Neural progenitor cell (in vitro differentiated cells): ENCODE results near the gene PFDN1. TPM values are rescaled to one million over a fixed set of nuclear protein-coding genes. Genes with fewer than 3 reads are reported as not detected.

Experiments
- DNase-seq: peaks from one replicate; pipeline ENCODE4 v3.0.0-alpha.2; 2016; ENCODE audit warnings: low spot score
- H2AFZ ChIP-seq: fragments of 200-600 bp; sonication (generic); replicated peaks from 2 replicates; pipeline ENCODE4 v1.6.1; 2016; ENCODE audit warnings: antibody characterized with exemption
- H3F3A ChIP-seq: fragments of 200-600 bp; sonication (generic); 2 replicates; pipeline ENCODE4 v1.6.1; 2016; ENCODE audit warnings: antibody characterized with exemption, low read depth
- H3K27ac ChIP-seq: fragments of 200-600 bp; sonication (generic); 2 replicates; pipeline ENCODE4 v1.5.1; 2016; ENCODE audit warnings: mild to moderate bottlenecking
- H3K27me3 ChIP-seq: fragments of 200-600 bp; sonication (generic); 2 replicates; pipeline ENCODE4 v1.6.1; 2016; ENCODE audit warnings: mild to moderate bottlenecking, moderate library complexity
- H3K36me3 ChIP-seq: fragments of 200-600 bp; sonication (generic); 2 replicates; pipeline ENCODE4 v1.5.1; 2016
- H3K4me1 ChIP-seq: fragments of 200-600 bp; sonication (generic); 2 replicates; pipeline ENCODE4 v1.6.1; 2016; ENCODE audit warnings: mixed run types
- H3K4me2 ChIP-seq: fragments of 200-600 bp; sonication (generic); 2 replicates; pipeline ENCODE4 v1.6.1; 2016
- H3K4me3 ChIP-seq: fragments of 200-600 bp; sonication (generic); 2 replicates; pipeline ENCODE4 v1.5.1; 2016
- H3K79me2 ChIP-seq: fragments of 200-600 bp; sonication (generic); 2 replicates; pipeline ENCODE4 v1.6.1; 2016; ENCODE audit warnings: low read depth
- H3K9ac ChIP-seq: fragments of 200-600 bp; sonication (generic); 2 replicates; pipeline ENCODE4 v1.6.1; 2016
- H3K9me3 ChIP-seq: fragments of 200-600 bp; sonication (generic); 2 replicates; pipeline ENCODE4 v1.5.1; 2016; ENCODE audit warnings: low read depth
- H4K20me1 ChIP-seq: fragments of 200-600 bp; sonication (generic); 2 replicates; pipeline ENCODE4 v1.6.1; 2016; ENCODE audit warnings: low read depth
- H3K27ac Mint-ChIP-seq: 3 replicates; pipeline ENCODE4 v1.8.0; 2021; ENCODE audit warnings: mixed read lengths
- H3K27me3 Mint-ChIP-seq: 2 replicates; pipeline ENCODE4 v1.8.0; 2022; ENCODE audit warnings: low read depth, mild to moderate bottlenecking, inconsistent platforms, moderate library complexity, mixed read lengths; ENCODE audit not compliant: insufficient read depth
- H3K36me3 Mint-ChIP-seq: 3 replicates; pipeline ENCODE4 v1.8.0; 2021; ENCODE audit warnings: mixed read lengths
- H3K4me1 Mint-ChIP-seq: 3 replicates; pipeline ENCODE4 v1.8.0; 2021; ENCODE audit warnings: mixed read lengths
- H3K4me3 Mint-ChIP-seq: 3 replicates; pipeline ENCODE4 v1.8.0; 2021; ENCODE audit warnings: mild to moderate bottlenecking, moderate library complexity, mixed read lengths
- H3K9me3 Mint-ChIP-seq: 3 replicates; pipeline ENCODE4 v1.8.0; 2020; ENCODE audit warnings: mixed read lengths
- CTCF ChIP-seq: fragments of 200-600 bp; sonication (generic); IDR thresholded peaks from 2 replicates; pipeline ENCODE4 v1.5.1; 2017; ENCODE audit warnings: antibody characterized with exemption, mild to moderate bottlenecking
- EZH2 ChIP-seq: fragments of 200-600 bp; sonication (generic); IDR thresholded peaks from 2 replicates; pipeline ENCODE4 v1.6.1; 2017; ENCODE audit warnings: antibody characterized with exemption, mild to moderate bottlenecking, moderate library complexity
- EZH2phosphoT487 ChIP-seq: fragments of 200-600 bp; sonication (generic); IDR thresholded peaks from 2 replicates; pipeline ENCODE4 v1.6.1; 2017; ENCODE audit warnings: antibody characterized with exemption
- total RNA-seq: library from RNA; depleted of rRNA; stranded (reverse); fragments of >200 nt; gene quantifications from 2 replicates; pipeline ENCODE4 v1.2.3, GENCODE V29; 2015; ENCODE audit warnings: low replicate concordance

PFDN1 gene
- total RNA-seq, 1 donor from 2014 or later, result 79.8 TPM

GRCh38 chr5:140260089-140260656, 42.7 kb downstream of the PFDN1 start:
- peaks cover 23% of the 10 kb centered on the region for H4K20me1 ChIP-seq
- H3K27ac ChIP-seq, result no peak overlapping the region
- no peak for TF ChIP-seq EZH2phosphoT487
- TF ChIP-seq EZH2, result no peak
- no peak for TF ChIP-seq CTCF
- H3K36me3 ChIP-seq, result no peaks in the 10 kb centered on the region
- H3K9me3 Mint-ChIP-seq, result no peaks in the 10 kb centered on the region
- peaks cover 25% of the 10 kb centered on the region for H3K36me3 Mint-ChIP-seq
- no peak overlapping the region for H2AFZ ChIP-seq
- H3K4me1 Mint-ChIP-seq, result peaks cover 7% of the 10 kb centered on the region
- H3K79me2 ChIP-seq, result peaks cover 59% of the 10 kb centered on the region
- no peaks in the 10 kb centered on the region for H3K9me3 ChIP-seq
- no peak overlapping the region for H3K4me2 ChIP-seq
- no peaks in the 10 kb centered on the region for H3K4me1 ChIP-seq
- no peak overlapping the region for H3K27ac Mint-ChIP-seq
- peaks cover 4% of the 10 kb centered on the region for H3F3A ChIP-seq
- no peak for DNase-seq
- H3K27me3 ChIP-seq, result no peaks in the 10 kb centered on the region
- no peak overlapping the region for H3K4me3 Mint-ChIP-seq
- H3K9ac ChIP-seq, result no peak overlapping the region
- peaks cover 2% of the 10 kb centered on the region for H3K27me3 Mint-ChIP-seq
- H3K4me3 ChIP-seq, result no peak overlapping the region

- H3K9me3 ChIP-seq, result no peaks in the 10 kb centered on the region
- TF ChIP-seq EZH2phosphoT487 (no peak), EZH2 (no peak), CTCF (no peak)
- H3K27ac ChIP-seq, result no peak overlapping the region
- H4K20me1 ChIP-seq, result peaks cover 29% of the 10 kb centered on the region
- Mint-ChIP-seq H3K4me3 (no peak overlapping the region), H3K4me1 (peaks cover 7% of the 10 kb centered on the region), H3K9me3 (no peaks in the 10 kb centered on the region), H3K27ac (no peak overlapping the region), H3K36me3 (peaks cover 25% of the 10 kb centered on the region), H3K27me3 (peaks cover 2% of the 10 kb centered on the region)
- peaks cover 59% of the 10 kb centered on the region for H3K79me2 ChIP-seq
- no peak overlapping the region for H3K4me3 ChIP-seq
- H2AFZ ChIP-seq, result no peak overlapping the region
- no peak for DNase-seq
- H3K4me1 ChIP-seq, result no peaks in the 10 kb centered on the region
- H3K27me3 ChIP-seq, result no peaks in the 10 kb centered on the region
- peaks cover 4% of the 10 kb centered on the region for H3F3A ChIP-seq
- no peak overlapping the region for H3K9ac ChIP-seq
- H3K36me3 ChIP-seq, result no peaks in the 10 kb centered on the region
- no peak overlapping the region for H3K4me2 ChIP-seq
Observed at GRCh38 chr5:140259500-140259899, 43.4 kb downstream of the PFDN1 start.

- no peak overlapping the region for H3K27ac ChIP-seq
- H3K4me2 ChIP-seq, result no peak overlapping the region
- H3K4me3 Mint-ChIP-seq, result no peak overlapping the region
Observed at GRCh38 chr5:140258873-140259272, 44.0 kb downstream of the PFDN1 start.

More at GRCh38 chr5:140258873-140259272, 44.0 kb downstream of the PFDN1 start:
- TF ChIP-seq CTCF (no peak), EZH2phosphoT487 (no peak), EZH2 (no peak)
- Histone ChIP-seq H3K9ac (no peak overlapping the region), H3F3A (peaks cover 4% of the 10 kb centered on the region), H3K79me2 (peaks cover 59% of the 10 kb centered on the region), H3K4me3 (no peak overlapping the region), H3K36me3 (no peaks in the 10 kb centered on the region), H3K4me1 (no peaks in the 10 kb centered on the region), H3K27me3 (no peaks in the 10 kb centered on the region), H3K9me3 (no peaks in the 10 kb centered on the region), H4K20me1 (peaks cover 33% of the 10 kb centered on the region), H2AFZ (no peak overlapping the region)
- no peaks in the 10 kb centered on the region for H3K9me3 Mint-ChIP-seq
- peaks cover 7% of the 10 kb centered on the region for H3K4me1 Mint-ChIP-seq
- no peak overlapping the region for H3K27ac Mint-ChIP-seq
- peaks cover 23% of the 10 kb centered on the region for H3K36me3 Mint-ChIP-seq
- no peak for DNase-seq
- H3K27me3 Mint-ChIP-seq, result peaks cover 2% of the 10 kb centered on the region
